COLO829 (cell line): ENCODE measurements around the gene ZNF57.
A peak's percentile ranks its signal among the peaks of the same experiment; 100 is the strongest.
"Not testable (repeated sequence)": the region's sequence is repeated elsewhere in the genome, so short reads cannot be mapped to it uniquely, and the experiment has no call there.

Experiments used
- DNase-seq: peaks from one replicate; pipeline ENCODE4 v3.0.0; 2012; ENCODE audit warnings: low spot score

Gene ZNF57

GRCh38 chr19:2896694-2897093 lies 4.0 kb upstream of the ZNF57 start:
- DNase-seq, result no peak

DNA sequence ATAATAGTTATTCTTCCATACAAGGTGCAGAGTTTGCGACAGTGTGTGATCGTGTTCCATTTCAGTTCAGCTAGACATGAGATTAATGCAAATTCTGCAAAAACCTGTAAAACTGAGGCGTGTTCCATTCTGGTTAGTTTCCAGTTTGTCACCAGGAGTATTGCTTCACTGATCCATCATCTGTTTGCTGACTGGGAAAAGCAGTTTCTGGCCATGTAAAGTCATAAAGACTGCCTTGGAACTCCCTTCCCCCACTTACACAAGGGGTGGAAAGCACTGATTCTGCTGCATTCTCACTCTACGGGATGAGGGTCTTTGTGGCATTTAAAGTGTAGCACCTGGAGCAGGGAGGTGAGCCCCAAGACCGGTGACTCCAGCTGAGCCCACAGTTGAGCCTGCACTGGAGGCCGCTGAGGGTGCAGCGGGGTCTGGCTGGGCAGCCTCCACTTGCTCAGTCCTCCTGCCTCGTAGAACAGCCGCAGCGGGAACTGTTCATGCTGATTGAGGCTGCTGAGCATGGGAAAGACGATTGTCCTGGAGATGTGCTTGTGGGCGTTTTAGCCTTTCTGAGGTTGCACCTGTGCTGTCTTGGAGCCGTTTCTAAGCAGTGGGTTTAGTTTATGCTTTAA lies 2.0 kb downstream of the ZNF57 start:
- no peak for DNase-seq

DNA sequence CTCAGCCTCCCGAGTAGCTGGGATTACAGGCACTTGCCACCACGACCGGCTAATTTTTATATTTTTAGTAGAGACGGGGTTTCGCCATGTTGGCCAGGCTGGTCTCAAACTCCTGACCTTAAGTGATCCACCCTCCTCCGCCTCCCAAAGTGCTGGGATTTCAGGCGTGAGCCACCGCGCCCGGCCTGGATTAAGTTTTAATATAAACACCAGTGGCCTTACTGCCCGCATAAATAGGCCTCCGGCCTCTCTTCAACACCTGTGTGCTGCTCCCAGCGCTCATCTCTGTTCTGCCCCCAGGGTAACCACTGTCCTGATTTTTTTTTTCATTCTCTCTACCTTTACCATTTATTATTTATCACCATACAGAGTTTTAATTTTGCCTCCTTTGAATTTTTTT lies 2.6 kb downstream of the ZNF57 start:
- DNase-seq, result not testable (repeated sequence)

- DNase-seq, result no peak
These were observed 5.3 kb downstream of the ZNF57 start for GRCh38 chr19:2905918-2906519.

DNA sequence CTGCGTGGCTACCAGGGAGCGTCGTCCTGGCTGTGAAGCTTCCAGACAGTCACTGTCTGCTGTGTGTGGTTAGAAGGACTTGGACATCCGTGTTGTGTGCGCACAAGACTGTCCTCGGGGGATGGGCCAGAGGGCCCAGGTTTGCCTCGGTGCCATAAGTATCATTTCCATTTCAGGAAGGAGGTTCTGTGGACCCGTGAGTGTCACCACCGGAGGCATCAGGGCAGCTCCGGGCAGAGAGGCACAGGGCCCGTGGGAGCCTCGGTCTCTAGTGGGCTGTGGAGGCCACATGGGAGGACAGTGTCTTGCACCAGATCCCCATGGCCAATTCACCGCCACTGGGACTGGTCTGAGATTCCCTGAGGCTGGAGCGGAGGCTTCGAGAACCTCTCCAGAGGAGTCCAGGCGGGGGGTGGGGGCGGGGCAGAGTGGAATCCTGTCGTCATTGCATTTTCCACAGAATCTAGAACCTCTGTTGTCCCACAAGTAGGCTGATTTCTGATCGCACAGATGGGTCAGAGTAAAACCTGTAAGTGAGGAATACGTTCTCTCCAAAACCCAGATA lies 6.0 kb downstream of the ZNF57 start:
- DNase-seq, result no peak

DNA sequence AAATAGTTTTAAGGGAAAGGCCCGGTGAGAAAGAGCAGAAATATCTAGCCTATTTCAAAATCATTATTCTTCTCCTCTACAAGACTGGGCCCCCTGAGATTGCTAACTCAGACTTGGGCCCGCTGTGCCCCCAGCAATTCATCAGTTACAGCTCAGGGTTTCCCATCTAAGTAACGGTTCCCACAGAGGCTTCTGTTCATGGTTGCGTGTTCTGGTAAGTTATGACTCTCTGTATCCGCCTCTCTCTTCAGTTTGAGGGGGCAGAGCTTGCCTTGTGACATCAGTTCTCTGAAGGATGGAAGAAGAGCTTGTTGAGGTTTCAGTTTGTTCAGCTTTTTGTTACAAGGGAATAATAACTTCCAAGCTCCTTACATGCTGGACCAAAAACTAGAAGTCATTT lies 11.6 kb downstream of the ZNF57 start:
- no peak for DNase-seq

DNA sequence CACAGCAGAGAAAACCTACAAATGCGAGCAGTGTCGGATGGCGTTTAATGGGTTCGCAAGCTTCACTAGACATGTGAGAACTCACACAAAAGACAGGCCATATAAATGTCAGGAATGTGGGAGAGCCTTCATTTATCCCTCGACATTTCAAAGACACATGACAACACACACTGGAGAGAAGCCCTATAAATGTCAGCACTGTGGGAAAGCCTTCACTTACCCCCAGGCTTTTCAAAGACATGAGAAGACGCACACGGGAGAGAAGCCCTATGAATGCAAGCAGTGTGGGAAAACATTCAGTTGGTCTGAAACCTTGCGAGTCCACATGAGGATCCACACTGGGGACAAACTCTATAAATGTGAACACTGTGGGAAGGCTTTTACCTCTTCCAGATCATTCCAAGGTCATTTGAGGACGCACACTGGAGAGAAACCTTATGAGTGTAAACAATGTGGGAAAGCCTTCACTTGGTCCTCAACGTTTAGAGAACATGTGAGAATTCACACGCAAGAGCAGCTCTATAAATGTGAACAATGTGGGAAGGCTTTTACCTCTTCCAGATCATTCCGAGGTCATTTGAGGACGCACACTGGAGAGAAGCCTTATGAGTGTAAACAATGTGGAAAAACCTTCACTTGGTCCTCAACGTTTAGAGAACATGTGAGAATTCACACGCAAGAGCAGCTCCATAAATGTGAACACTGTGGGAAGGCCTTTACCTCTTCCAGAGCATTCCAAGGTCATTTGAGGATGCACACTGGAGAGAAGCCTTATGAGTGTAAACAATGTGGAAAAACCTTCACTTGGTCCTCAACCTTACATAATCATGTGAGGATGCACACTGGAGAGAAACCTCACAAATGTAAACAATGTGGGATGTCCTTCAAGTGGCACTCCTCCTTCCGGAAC lies 16.8 kb downstream of the ZNF57 start:
- DNase-seq, result no peak

GRCh38 chr19:2922987-2923386 lies 22.3 kb downstream of the ZNF57 start:
- no peak for DNase-seq

DNA sequence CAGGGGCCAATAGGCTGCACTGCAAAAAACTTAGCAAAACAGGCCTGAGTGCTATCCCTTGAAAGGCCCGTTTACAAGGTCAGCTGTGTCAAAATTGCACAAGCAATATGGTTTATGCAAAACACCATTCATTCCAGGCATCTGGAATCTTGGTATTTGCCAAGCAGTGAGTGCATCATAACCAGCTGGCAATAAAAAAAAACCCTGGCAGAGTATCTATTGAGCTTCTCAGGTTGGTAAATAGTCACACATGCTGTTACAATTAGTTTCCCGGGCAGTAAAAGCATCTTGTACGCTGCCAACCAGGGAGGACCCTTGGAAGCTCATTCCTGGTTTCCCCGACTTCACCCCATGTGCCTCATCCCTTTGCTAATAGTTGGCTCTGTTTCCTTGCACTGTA lies 22.8 kb downstream of the ZNF57 start:
- DNase-seq, result no peak

DNA sequence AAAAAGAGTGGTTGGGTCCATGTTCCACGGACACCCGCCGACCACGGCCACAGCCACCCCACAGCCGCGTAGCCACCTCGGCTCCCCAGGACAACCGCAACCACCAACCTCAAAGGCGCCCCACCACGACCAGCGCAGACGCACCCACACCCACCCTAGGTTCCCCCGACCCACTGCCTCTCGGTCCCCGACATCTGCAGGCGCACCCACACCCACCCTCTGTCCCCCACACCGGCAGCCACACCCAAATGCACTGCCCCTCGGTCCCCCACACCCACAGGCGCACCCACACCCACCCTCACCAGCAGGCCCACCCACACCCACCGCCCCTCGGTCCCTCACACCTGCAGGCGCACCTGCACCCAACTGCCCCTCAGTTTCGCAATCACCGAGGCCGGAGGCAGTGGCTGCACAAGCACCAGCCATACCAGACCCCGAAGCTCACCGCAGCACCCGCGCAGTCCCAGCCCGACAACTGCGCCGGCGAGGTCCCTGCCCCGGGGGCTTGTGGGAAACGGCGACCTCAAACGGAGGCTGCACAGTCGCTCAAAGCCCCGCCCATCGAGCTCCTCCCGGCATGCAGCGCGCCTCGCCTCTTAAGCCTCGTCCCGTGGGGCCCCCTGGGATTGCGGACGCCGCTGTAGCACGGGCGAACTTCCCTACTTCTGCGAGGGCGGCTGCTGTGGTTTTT lies 25.8 kb downstream of the ZNF57 start:
- no peak for DNase-seq

GRCh38 chr19:2927032-2927430 lies 26.3 kb downstream of the ZNF57 start:
- DNase-seq, result no peak

DNA sequence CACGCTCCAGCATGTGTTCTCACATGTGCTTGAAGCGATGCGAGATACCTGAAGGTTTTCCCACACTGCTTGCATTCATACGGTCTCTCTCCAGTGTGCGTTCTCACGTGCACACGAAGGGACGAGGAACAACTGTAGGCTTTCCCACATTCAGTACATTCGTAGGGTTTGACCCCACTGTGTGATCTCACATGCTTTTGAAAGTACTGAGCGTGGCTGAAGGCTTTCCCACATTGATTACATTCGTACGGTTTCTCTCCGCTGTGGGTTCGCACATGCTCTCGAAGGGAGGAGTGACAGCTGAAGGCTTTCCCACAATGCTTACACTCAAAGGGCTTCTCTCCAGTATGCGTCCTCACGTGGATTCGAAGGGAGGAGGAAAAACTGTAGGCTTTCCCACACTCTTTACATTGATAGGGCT lies 32.8 kb downstream of the ZNF57 start:
- DNase-seq, result no peak

GRCh38 chr19:2935863-2936262 lies 35.1 kb downstream of the ZNF57 start:
- DNase-seq, result not testable (repeated sequence)

DNA sequence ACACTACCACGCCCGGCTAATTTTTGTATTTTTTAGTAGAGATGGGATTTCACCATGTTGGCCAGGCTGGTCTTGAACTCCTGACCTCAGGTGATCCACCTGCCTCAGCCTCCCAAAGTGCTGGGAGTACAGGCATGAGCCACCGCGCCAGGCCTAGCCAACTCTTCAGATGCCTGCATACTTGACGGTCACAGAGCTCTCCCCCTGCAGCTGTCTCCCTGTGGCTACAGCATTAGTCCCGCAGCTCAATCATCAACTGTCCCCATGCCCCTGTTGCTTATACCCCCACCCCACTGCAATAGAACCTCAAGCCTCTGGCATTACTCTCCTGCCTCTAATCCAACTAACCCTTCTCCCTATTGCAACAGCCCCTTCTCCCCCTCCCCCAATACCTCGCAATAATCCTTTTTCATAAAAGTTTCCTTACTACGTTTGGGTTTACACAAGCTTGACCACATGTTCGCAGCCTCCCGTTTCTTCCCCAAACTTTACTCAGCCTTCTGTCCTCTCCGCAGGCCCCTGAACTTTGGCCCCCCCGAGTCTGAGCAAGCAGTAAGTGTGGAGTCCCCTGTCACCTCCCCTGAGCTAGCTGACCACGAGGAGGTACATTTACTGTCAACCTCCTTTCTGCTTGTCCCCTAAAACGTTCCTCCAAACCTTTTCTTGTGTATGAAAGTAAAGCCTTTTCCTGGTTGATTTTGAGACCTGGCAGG lies 42.4 kb downstream of the ZNF57 start:
- no peak for DNase-seq

DNA sequence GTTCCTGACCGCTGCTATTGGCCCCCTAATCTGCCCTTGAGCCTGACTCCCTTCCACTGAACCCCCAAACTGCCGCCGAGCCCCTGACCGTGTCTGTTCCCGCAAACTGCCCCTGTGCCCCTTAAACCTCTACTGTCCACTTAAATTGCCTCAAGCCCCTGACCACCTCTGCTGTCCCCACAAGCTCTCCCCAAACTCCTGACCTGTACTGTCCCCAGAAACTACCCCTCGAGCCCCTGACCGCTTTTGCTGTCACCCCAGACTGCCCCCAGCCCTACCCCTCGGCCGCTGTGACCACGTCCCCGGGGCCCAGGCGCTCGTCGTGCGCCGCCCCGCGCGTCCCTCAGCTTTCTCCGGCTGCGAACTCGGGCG lies 43.7 kb downstream of the ZNF57 start:
- DNase-seq, result no peak

GRCh38 chr19:2944775-2945574 lies 44.2 kb downstream of the ZNF57 start, which contains the start of gene ZNF77:
ZNF77 (minus strand) TSS chr19:2944971; CDS start chr19:2944840, 131 bp downstream.
- peak; percentile 99 for DNase-seq

- no peak for DNase-seq
These were observed 45.0 kb downstream of the ZNF57 start for GRCh38 chr19:2945575-2946184.

GRCh38 chr19:2949939-2950285 lies 49.2 kb downstream of the ZNF57 start:
- DNase-seq, result peak; percentile 35

DNA sequence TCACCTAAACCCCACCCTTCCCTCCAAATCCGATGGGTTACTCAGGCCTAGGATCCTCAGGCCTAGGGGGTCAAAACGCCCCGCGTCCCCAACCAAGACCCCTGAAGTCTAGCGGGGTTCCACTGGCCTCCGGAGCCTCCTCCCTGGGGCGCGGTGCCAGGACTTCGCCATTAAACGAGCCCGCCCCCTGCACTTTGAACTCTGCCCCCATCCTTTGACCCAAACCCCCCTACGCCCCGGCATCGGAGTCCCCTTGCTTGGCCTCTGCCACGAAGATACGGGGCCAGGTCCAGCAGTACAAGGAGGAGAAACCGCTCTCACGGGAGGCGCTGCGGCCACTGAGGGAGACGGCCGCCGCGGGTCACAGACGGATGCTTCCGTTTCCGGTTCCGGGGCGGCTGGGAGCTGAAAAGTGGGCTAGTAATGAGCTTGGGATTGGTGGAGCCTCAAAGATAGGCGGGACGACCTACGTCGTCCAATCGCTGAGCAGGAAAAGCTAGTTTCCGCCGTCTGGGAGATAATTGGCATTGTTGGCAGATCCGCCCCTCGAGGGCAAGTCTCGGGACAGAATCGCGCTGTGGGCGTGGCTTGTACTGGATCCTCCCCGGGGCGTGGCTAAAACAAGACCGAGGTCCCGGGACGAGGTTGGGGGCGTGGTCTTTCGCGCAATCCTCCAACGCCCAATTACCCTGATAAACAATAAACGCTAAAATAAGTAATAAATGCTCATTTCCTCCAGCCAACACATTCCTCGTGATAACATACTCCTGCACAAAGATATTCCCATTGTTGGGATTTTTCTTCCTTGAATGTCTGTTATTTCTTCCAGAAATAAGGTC lies 49.8 kb downstream of the ZNF57 start:
- DNase-seq, result peak; percentile 100
